BE2C (cell line): ENCODE data around the gene TMEM145.

ENCODE experiments used
- DNase-seq: peaks from one replicate; pipeline ENCODE4 v3.0.0-alpha.2; 2020
- H3K27me3 ChIP-seq: fragments of 250-450 bp; sonication (Bioruptor Pico); 2 replicates; pipeline ENCODE4 v1.5.1; 2020; ENCODE audit warnings: mild to moderate bottlenecking
- H3K36me3 ChIP-seq: fragments of 250-450 bp; sonication (Bioruptor Pico); 2 replicates; pipeline ENCODE4 v1.5.1; 2020; ENCODE audit warnings: mild to moderate bottlenecking
- H3K4me1 ChIP-seq: fragments of 250-450 bp; sonication (Bioruptor Pico); 2 replicates; pipeline ENCODE4 v1.5.1; 2020
- H3K4me3 ChIP-seq: 2 replicates; pipeline ENCODE4 v1.5.1; 2011; ENCODE audit warnings: low read depth, low read length
- H3K9me3 ChIP-seq: fragments of 250-450 bp; sonication (Bioruptor Pico); 2 replicates; pipeline ENCODE4 v1.5.1; 2020
- CTCF ChIP-seq: IDR thresholded peaks from 2 replicates; pipeline ENCODE4 v1.5.1; 2012; ENCODE audit warnings: mild to moderate bottlenecking, low read depth, low read length

TMEM145 gene

DNA sequence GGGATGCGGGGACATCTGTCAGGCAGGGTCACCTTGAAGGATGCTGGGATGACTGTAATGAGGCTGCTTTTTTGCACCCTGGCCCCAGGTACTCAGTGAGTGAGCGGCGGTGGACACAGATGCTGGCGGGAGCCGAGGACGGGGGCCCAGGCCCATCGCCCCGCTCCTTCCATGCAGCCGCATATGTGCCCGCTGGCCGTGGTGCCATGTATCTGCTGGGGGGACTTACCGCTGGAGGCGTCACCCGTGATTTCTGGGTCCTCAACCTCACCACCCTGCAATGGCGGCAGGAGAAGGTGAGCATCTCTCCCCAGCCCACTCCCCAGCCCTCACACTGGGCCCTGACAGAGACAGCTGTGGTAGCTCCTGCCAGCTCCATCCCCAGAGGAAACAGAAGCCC, 43.6 kb downstream of the TMEM145 start:
- Histone ChIP-seq H3K4me3 (no peak overlapping the region), H3K9me3 (no peaks in the 10 kb centered on the region), H3K4me1 (peaks cover 5% of the 10 kb centered on the region; the same call in 1 of the 2 replicates), H3K36me3 (peaks cover 26% of the 10 kb centered on the region), H3K27me3 (no peaks in the 10 kb centered on the region)
- no peak for TF ChIP-seq CTCF
- no peak for DNase-seq

DNA sequence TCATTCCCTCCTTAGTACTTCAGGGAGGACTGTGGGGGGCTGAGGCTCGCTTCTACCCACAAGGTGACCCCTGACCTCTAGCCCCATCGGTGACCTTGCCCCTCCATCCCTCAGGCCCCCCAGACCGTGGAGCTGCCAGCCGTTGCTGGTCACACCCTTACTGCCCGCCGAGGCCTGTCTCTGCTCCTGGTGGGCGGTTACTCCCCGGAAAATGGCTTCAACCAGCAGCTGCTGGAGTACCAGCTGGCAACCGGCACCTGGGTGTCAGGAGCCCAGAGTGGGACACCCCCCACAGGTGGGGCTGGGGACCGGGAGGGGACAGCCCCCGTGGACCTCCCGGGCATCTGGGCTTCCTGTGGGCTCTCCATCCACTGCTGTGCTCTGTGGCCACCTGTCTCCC, 44.2 kb downstream of the TMEM145 start:
- Histone ChIP-seq H3K4me1 (peaks cover 2% of the 10 kb centered on the region; the same call in 1 of the 2 replicates), H3K36me3 (peaks cover 24% of the 10 kb centered on the region), H3K9me3 (no peaks in the 10 kb centered on the region), H3K4me3 (no peak overlapping the region), H3K27me3 (no peaks in the 10 kb centered on the region)
- TF ChIP-seq CTCF = no peak
- DNase-seq = no peak

- H3K36me3 ChIP-seq = peaks cover 20% of the 10 kb centered on the region
- TF ChIP-seq CTCF = no peak
- no peaks in the 10 kb centered on the region; the same call in 1 of the 2 replicates for H3K4me1 ChIP-seq
- H3K4me3 ChIP-seq = no peak overlapping the region
- DNase-seq = peak; percentile 39
- H3K27me3 ChIP-seq = no peaks in the 10 kb centered on the region
- H3K9me3 ChIP-seq = no peaks in the 10 kb centered on the region
Measured at GRCh38 chr19:42360787-42361544, 47.9 kb downstream of the TMEM145 start.

DNA sequence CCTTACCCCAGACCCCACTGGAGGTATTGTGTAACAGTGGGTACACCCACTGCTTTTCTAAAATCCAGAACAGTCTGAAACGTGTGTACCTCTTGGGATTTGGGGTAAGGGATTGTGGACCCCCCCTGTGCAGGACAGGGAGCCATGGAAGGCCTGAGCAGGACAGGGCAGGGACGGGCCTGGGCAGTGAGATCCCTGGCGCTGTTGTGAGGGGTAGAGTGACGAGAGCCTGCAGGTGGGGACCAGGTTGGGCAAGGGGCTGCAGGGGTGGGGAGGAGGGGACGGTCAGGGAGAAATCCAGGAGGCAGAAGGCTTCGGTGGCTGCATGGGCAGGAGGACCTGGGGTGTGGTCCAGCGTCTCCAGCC, 48.4 kb downstream of the TMEM145 start:
- H3K9me3 ChIP-seq = no peaks in the 10 kb centered on the region
- DNase-seq = no peak
- TF ChIP-seq CTCF = no peak
- peaks cover 14% of the 10 kb centered on the region for H3K36me3 ChIP-seq
- H3K4me3 ChIP-seq = no peak overlapping the region
- H3K27me3 ChIP-seq = no peaks in the 10 kb centered on the region
- no peaks in the 10 kb centered on the region; the same call in 1 of the 2 replicates for H3K4me1 ChIP-seq

- no peaks in the 10 kb centered on the region for H3K27me3 ChIP-seq
- no peaks in the 10 kb centered on the region for H3K9me3 ChIP-seq
- peaks cover 8% of the 10 kb centered on the region for H3K36me3 ChIP-seq
- no peak for TF ChIP-seq CTCF
- DNase-seq = no peak
- no peaks in the 10 kb centered on the region; the same call in 1 of the 2 replicates for H3K4me1 ChIP-seq
- no peak overlapping the region for H3K4me3 ChIP-seq
Measured at GRCh38 chr19:42362342-42362741, 49.2 kb downstream of the TMEM145 start.

- DNase-seq = no peak
- Histone ChIP-seq H3K27me3 (no peaks in the 10 kb centered on the region), H3K4me1 (no peaks in the 10 kb centered on the region; the same call in 1 of the 2 replicates)
Measured at GRCh38 chr19:42362891-42363440, 49.9 kb downstream of the TMEM145 start.

More at GRCh38 chr19:42362891-42363440, 49.9 kb downstream of the TMEM145 start:
- H3K9me3 ChIP-seq = no peaks in the 10 kb centered on the region
- H3K36me3 ChIP-seq = peaks cover 8% of the 10 kb centered on the region
- no peak for TF ChIP-seq CTCF
- no peak overlapping the region for H3K4me3 ChIP-seq
